H9 (cell line): ENCODE data around the gene CD46. TPM values are rescaled to one million over a fixed set of nuclear protein-coding genes. Genes with fewer than 3 reads are reported as not detected.

Experiments used
- DNase-seq: peaks from one replicate; pipeline ENCODE4 v3.0.0-alpha.2; 2017
- H2AFZ ChIP-seq: one replicate; pipeline ENCODE4 v1.6.1; 2013; ENCODE audit warnings: mild to moderate bottlenecking, low read length, control low read depth, moderate library complexity
- H2AK5ac ChIP-seq: 2 replicates; pipeline ENCODE4 v1.6.1; 2013; ENCODE audit warnings: low read length, control low read depth, mixed read lengths; ENCODE audit not compliant: insufficient read length
- H2BK120ac ChIP-seq: one replicate; pipeline ENCODE4 v1.6.1; 2013; ENCODE audit warnings: low read depth, mild to moderate bottlenecking, low read length, control low read depth, inconsistent platforms; ENCODE audit not compliant: poor library complexity, severe bottlenecking
- H2BK12ac ChIP-seq: 2 replicates; pipeline ENCODE4 v1.6.1; 2013; ENCODE audit warnings: low read length, control low read depth, mixed read lengths, low read depth; ENCODE audit not compliant: insufficient read length
- H2BK15ac ChIP-seq: 2 replicates; pipeline ENCODE4 v1.6.1; 2013; ENCODE audit warnings: low read depth, low read length, control low read depth
- H2BK20ac ChIP-seq: one replicate; pipeline ENCODE4 v1.6.1; 2013; ENCODE audit warnings: low read depth, mild to moderate bottlenecking, low read length, control low read depth, inconsistent platforms; ENCODE audit not compliant: poor library complexity, severe bottlenecking
- H2BK5ac ChIP-seq: 2 replicates; pipeline ENCODE4 v1.6.1; 2013; ENCODE audit warnings: low read length, control low read depth, mixed read lengths; ENCODE audit not compliant: insufficient read length
- H3K14ac ChIP-seq: 2 replicates; pipeline ENCODE4 v1.6.1; 2013; ENCODE audit warnings: low read length, control low read depth; ENCODE audit not compliant: insufficient read depth
- H3K18ac ChIP-seq: 2 replicates; pipeline ENCODE4 v1.6.1; 2013; ENCODE audit warnings: low read depth, mild to moderate bottlenecking, mixed read lengths, low read length, control low read depth; ENCODE audit not compliant: insufficient read length
- H3K23ac ChIP-seq: 2 replicates; pipeline ENCODE4 v1.6.1; 2013; ENCODE audit warnings: low read length, control low read depth, mixed read lengths, low read depth; ENCODE audit not compliant: insufficient read length
- H3K23me2 ChIP-seq: 2 replicates; pipeline ENCODE4 v1.6.1; 2013; ENCODE audit warnings: low read depth, mild to moderate bottlenecking, mixed read lengths, low read length, control low read depth; ENCODE audit not compliant: insufficient read length, poor library complexity, severe bottlenecking
- H3K27ac ChIP-seq: 2 replicates; pipeline ENCODE4 v1.5.1; 2013; ENCODE audit warnings: low read length, control low read depth, mixed read lengths, low read depth; ENCODE audit not compliant: insufficient read length
- H3K27me3 ChIP-seq: 2 replicates; pipeline ENCODE4 v1.6.1; 2013; ENCODE audit warnings: low read length, control low read depth, inconsistent platforms; ENCODE audit not compliant: insufficient read depth
- H3K4ac ChIP-seq: 2 replicates; pipeline ENCODE4 v1.6.1; 2013; ENCODE audit warnings: low read depth, mild to moderate bottlenecking, control low read depth, inconsistent platforms, low read length, moderate library complexity
- H3K4me1 ChIP-seq: 2 replicates; pipeline ENCODE4 v1.6.1; 2013; ENCODE audit warnings: low read length, control low read depth, inconsistent platforms; ENCODE audit not compliant: insufficient read depth
- H3K4me2 ChIP-seq: 2 replicates; pipeline ENCODE4 v1.6.1; 2013; ENCODE audit warnings: low read length, control low read depth, mixed read lengths; ENCODE audit not compliant: insufficient read length, insufficient read depth
- H3K56ac ChIP-seq: 2 replicates; pipeline ENCODE4 v1.6.1; 2013; ENCODE audit warnings: low read depth, mild to moderate bottlenecking, mixed read lengths, low read length, control low read depth; ENCODE audit not compliant: insufficient read length
- H3K79me1 ChIP-seq: 2 replicates; pipeline ENCODE4 v1.6.1; 2013; ENCODE audit warnings: low read depth, mild to moderate bottlenecking, moderate library complexity, low read length, control low read depth, inconsistent platforms; ENCODE audit not compliant: insufficient read depth, poor library complexity, severe bottlenecking
- H3K79me2 ChIP-seq: 2 replicates; pipeline ENCODE4 v1.6.1; 2013; ENCODE audit warnings: low read length, control low read depth, inconsistent platforms; ENCODE audit not compliant: insufficient read depth
- H3K9ac ChIP-seq: 2 replicates; pipeline ENCODE4 v1.6.1; 2013; ENCODE audit warnings: low read length, control low read depth, mixed read lengths; ENCODE audit not compliant: insufficient read length; ENCODE audit errors: extremely low read depth
- H3K9me3 ChIP-seq: one replicate; pipeline ENCODE4 v1.6.1; 2013; ENCODE audit warnings: low read depth, low read length, inconsistent platforms; ENCODE audit not compliant: control insufficient read depth
- H3T11ph ChIP-seq: one replicate; pipeline ENCODE4 v1.6.1; 2013; ENCODE audit warnings: mild to moderate bottlenecking, low read length, control low read depth, inconsistent platforms
- H4K20me1 ChIP-seq: one replicate; pipeline ENCODE4 v1.6.1; 2013; ENCODE audit not compliant: control insufficient read depth, insufficient read length, insufficient read depth
- H4K5ac ChIP-seq: 2 replicates; pipeline ENCODE4 v1.6.1; 2013; ENCODE audit warnings: low read depth, mild to moderate bottlenecking, mixed read lengths, low read length, control low read depth; ENCODE audit not compliant: insufficient read length
- H4K8ac ChIP-seq: replicated peaks from 2 replicates; pipeline ENCODE4 v1.6.1; 2013; ENCODE audit warnings: low read length, control low read depth, mixed read lengths, low read depth; ENCODE audit not compliant: insufficient read length
- H4K91ac ChIP-seq: 2 replicates; pipeline ENCODE4 v1.6.1; 2013; ENCODE audit warnings: low read depth, mild to moderate bottlenecking, moderate library complexity, mixed read lengths, low read length, control low read depth; ENCODE audit not compliant: insufficient read length
- H3K27ac Mint-ChIP-seq, 3 experiments: 2 replicates in 2 of 3; 3 replicates in 1 of 3; pipeline ENCODE4 v1.8.0; 2020 to 2021; ENCODE audit warnings: mixed read lengths in 3 of 3, mild to moderate bottlenecking in 1 of 3, moderate library complexity in 1 of 3
- H3K27me3 Mint-ChIP-seq: 2 replicates; pipeline ENCODE4 v1.8.0; 2021; ENCODE audit warnings: low read depth, mild to moderate bottlenecking, moderate library complexity, mixed read lengths
- H3K36me3 Mint-ChIP-seq, 3 experiments: 2 replicates in 2 of 3; 3 replicates in 1 of 3; pipeline ENCODE4 v1.8.0; 2020 to 2021; ENCODE audit warnings: low read depth in 3 of 3, mixed read lengths in 3 of 3; ENCODE audit not compliant: insufficient read depth in 1 of 3
- H3K4me1 Mint-ChIP-seq, 2 experiments: 2 replicates each; pipeline ENCODE4 v1.8.0; 2020; ENCODE audit warnings: mixed read lengths in 2 of 2
- H3K4me3 Mint-ChIP-seq, 2 experiments: 2 replicates in 1 of 2; 3 replicates in 1 of 2; pipeline ENCODE4 v1.8.0; 2020 to 2021; ENCODE audit warnings: mild to moderate bottlenecking in 2 of 2, mixed read lengths in 2 of 2, moderate library complexity in 1 of 2
- H3K9me3 Mint-ChIP-seq, 2 experiments: 2 replicates in 1 of 2; 3 replicates in 1 of 2; pipeline ENCODE4 v1.8.0; 2020; ENCODE audit warnings: mild to moderate bottlenecking in 2 of 2, mixed read lengths in 2 of 2, moderate library complexity in 1 of 2
- WGBS: extraction: QIAGEN DNeasy Blood & Tissue Kit; methylation state at CpG from one replicate; pipeline ENCODE4 v1.1.7; 2013; ENCODE audit warnings: missing lambda C conversion rate, low lambda C conversion rate, mixed read lengths; ENCODE audit not compliant: insufficient read length; ENCODE audit errors: extremely low coverage; 5-methylcytosine and 5-hydroxymethylcytosine counted together
- total RNA-seq: library from RNA; stranded (reverse); gene quantifications from 2 replicates; pipeline ENCODE4 v1.2.1, GENCODE V29; 2021
- TF ChIP-seq, protein P1 (sequence below): fragments of 200-600 bp; sonication (generic); conservative IDR thresholded peaks from 3 replicates; pipeline ENCODE4 v1.8.0; 2021; ENCODE audit warnings: antibody characterized with exemption, mild to moderate bottlenecking

CD46 gene
- total RNA-seq, 1 experiment from 2014 or later = 89.2 TPM

- H3K14ac ChIP-seq = no peak overlapping the region
- no peaks in the 10 kb centered on the region for H4K20me1 ChIP-seq
- H3K4me1 ChIP-seq = peaks cover 3% of the 10 kb centered on the region; the same call in 1 of the 2 replicates
- H3K56ac ChIP-seq = no peak overlapping the region
- H2BK120ac ChIP-seq = no peak overlapping the region
- no peak overlapping the region for H4K8ac ChIP-seq
- H2AFZ ChIP-seq = no peak overlapping the region
- Mint-ChIP-seq H3K4me3 (peak overlapping the region; percentile 99), H3K4me1 (peaks cover 48 to 55% of the 10 kb centered on the region in 2 experiments), H3K36me3 (peaks cover 21 to 27% (median 25%) of the 10 kb centered on the region in 3 experiments), H3K9me3 (no peaks in the 10 kb centered on the region), H3K27ac (no peak overlapping the region), H3K27me3 (no peaks in the 10 kb centered on the region)
- TF ChIP-seq, protein P1, sequence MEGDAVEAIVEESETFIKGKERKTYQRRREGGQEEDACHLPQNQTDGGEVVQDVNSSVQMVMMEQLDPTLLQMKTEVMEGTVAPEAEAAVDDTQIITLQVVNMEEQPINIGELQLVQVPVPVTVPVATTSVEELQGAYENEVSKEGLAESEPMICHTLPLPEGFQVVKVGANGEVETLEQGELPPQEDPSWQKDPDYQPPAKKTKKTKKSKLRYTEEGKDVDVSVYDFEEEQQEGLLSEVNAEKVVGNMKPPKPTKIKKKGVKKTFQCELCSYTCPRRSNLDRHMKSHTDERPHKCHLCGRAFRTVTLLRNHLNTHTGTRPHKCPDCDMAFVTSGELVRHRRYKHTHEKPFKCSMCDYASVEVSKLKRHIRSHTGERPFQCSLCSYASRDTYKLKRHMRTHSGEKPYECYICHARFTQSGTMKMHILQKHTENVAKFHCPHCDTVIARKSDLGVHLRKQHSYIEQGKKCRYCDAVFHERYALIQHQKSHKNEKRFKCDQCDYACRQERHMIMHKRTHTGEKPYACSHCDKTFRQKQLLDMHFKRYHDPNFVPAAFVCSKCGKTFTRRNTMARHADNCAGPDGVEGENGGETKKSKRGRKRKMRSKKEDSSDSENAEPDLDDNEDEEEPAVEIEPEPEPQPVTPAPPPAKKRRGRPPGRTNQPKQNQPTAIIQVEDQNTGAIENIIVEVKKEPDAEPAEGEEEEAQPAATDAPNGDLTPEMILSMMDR = no peak
- WGBS = no CpG with 5 or more reads among the region's 7 CpGs
- H3K4me2 ChIP-seq = peak overlapping the region; percentile 50
- peaks cover 5% of the 10 kb centered on the region for H3K79me1 ChIP-seq
- no peaks in the 10 kb centered on the region for H3K27me3 ChIP-seq
- H3K23me2 ChIP-seq = peaks cover 4% of the 10 kb centered on the region
- H2BK15ac ChIP-seq = no peak overlapping the region
- no peak overlapping the region for H3K18ac ChIP-seq
- no peak overlapping the region for H3T11ph ChIP-seq
- no peak overlapping the region for H3K23ac ChIP-seq
- H3K27ac ChIP-seq = no peak overlapping the region
- no peak overlapping the region for H2BK5ac ChIP-seq
- H2BK20ac ChIP-seq = no peak overlapping the region
- H2BK12ac ChIP-seq = no peak overlapping the region
- H4K91ac ChIP-seq = no peak overlapping the region
- no peak overlapping the region for H3K4ac ChIP-seq
- H3K9ac ChIP-seq = peak overlapping the region; percentile 17
- H4K5ac ChIP-seq = no peak overlapping the region
- DNase-seq = no peak
- peaks cover 52% of the 10 kb centered on the region; the same call in 1 of the 2 replicates for H3K79me2 ChIP-seq
- no peak overlapping the region for H2AK5ac ChIP-seq
- H3K9me3 ChIP-seq = no peaks in the 10 kb centered on the region
These were observed 1.8 kb downstream of the CD46 start for GRCh38 chr1:207753611-207754010.
